Aorta (tissue), 5 donors: ENCODE data around the gene P2RY12. TPM values are rescaled to one million over a fixed set of nuclear protein-coding genes. Genes with fewer than 3 reads are reported as not detected.
A peak's percentile ranks its signal among the peaks of the same experiment; 100 is the strongest.

Source experiments
- ATAC-seq: fragments of 200-7000 bp; cut with Tn5 transposase; one replicate; pipeline ENCODE4 v1.9.1; 2022; ENCODE audit warnings: moderate library complexity; ENCODE audit not compliant: low FRiP score
- DNase-seq, 2 donors: peaks; one replicate each; pipeline ENCODE4 v3.0.0-alpha.2; 2020
- H3K27ac ChIP-seq, 2 donors: one replicate each; pipeline ENCODE4 v1.5.1; 2013; ENCODE audit warnings: low read length in 2 of 2, mild to moderate bottlenecking in 2 of 2, moderate library complexity in 2 of 2, control low read depth in 1 of 2, inconsistent platforms in 1 of 2, low read depth in 1 of 2
- H3K27me3 ChIP-seq, 2 donors: one replicate each; pipeline ENCODE4 v1.6.1; 2013; ENCODE audit warnings: control low read depth in 1 of 2, low read length in 1 of 2, mild to moderate bottlenecking in 1 of 2, moderate library complexity in 1 of 2; ENCODE audit not compliant: insufficient read depth in 2 of 2, control insufficient read depth in 1 of 2
- H3K36me3 ChIP-seq, 2 donors: one replicate each; pipeline ENCODE4 v1.6.1; 2013; ENCODE audit warnings: control low read depth in 1 of 2, low read length in 1 of 2, mild to moderate bottlenecking in 1 of 2; ENCODE audit not compliant: insufficient read depth in 2 of 2, control insufficient read depth in 1 of 2
- H3K4me1 ChIP-seq, 2 donors: one replicate each; pipeline ENCODE4 v1.6.1; 2013; ENCODE audit warnings: low read length in 2 of 2, control low read depth in 1 of 2, mild to moderate bottlenecking in 1 of 2, moderate library complexity in 1 of 2; ENCODE audit not compliant: insufficient read depth in 2 of 2, control insufficient read depth in 1 of 2
- H3K4me3 ChIP-seq, 2 donors: one replicate each; pipeline ENCODE4 v1.5.1; 2013; ENCODE audit warnings: low read length in 2 of 2, control low read depth in 1 of 2, mild to moderate bottlenecking in 1 of 2
- H3K9me3 ChIP-seq: one replicate; pipeline ENCODE4 v1.6.1; 2013; ENCODE audit warnings: mild to moderate bottlenecking, low read length; ENCODE audit not compliant: control insufficient read depth
- WGBS, 2 donors: extraction: QIAGEN DNeasy Blood & Tissue Kit; methylation state at CpG; one replicate each; pipeline ENCODE4 v1.1.7; 2013; 5-methylcytosine and 5-hydroxymethylcytosine counted together
- intact Hi-C, 2 donors: fragments of 100-400 bp; cut with DNase I; formaldehyde crosslinking; loops; one replicate each; pipeline versions ENCODE4 v1.14.2 to v1.15.0; 2022
- polyA plus RNA-seq, 2 donors: library from polyadenylated mRNA; stranded (reverse); fragments of 200-250 nt; gene quantifications; one replicate each; pipeline ENCODE4 v1.2.3, GENCODE V29; 2013
- total RNA-seq, 2 donors: library from RNA; stranded (reverse); fragmentation: NEBNext Ultra II Directional; extraction: Animal tissue kit (Norgen Biotek cat#: 25700); gene quantifications; one replicate each; pipeline ENCODE4 v1.2.1, GENCODE V29; 2021
- donor health status: healthy with polysubstance abuse.
- donor health status: Bipolar disorder and iron deficiency.
- donor health status: DM: no; HTN: no; CAD: no.
- donor health status: DM: no; HTN: no; CAD: no.
- donor health status: DM: yes; HTN: yes; CAD: no.

P2RY12 gene
- total and polyA plus RNA-seq, 4 donors = 0.87 to 5.1 (median 2.8) TPM

GRCh38 chr3:151367448-151367847, 17.1 kb downstream of the P2RY12 start:
- no peak for DNase-seq
- Histone ChIP-seq H3K4me3 (no peak overlapping the region), H3K9me3 (no peaks in the 10 kb centered on the region), H3K27ac (no peak overlapping the region), H3K27me3 (no peaks in the 10 kb centered on the region), H3K4me1 (no peaks in the 10 kb centered on the region), H3K36me3 (no peaks in the 10 kb centered on the region)
- intact Hi-C loops = no loop called here
- 70 to 92% methylated on average over 5 of the region's 5 CpGs for WGBS, 2 donors
- no peak for ATAC-seq

- Histone ChIP-seq H3K27ac (no peak overlapping the region), H3K27me3 (no peaks in the 10 kb centered on the region), H3K9me3 (no peaks in the 10 kb centered on the region), H3K4me1 (no peaks in the 10 kb centered on the region), H3K36me3 (no peaks in the 10 kb centered on the region), H3K4me3 (no peak overlapping the region)
- DNase-seq (no peak), ATAC-seq (no peak)
- intact Hi-C loops = no loop called here
- WGBS, 2 donors = 85 to 88% methylated on average over 3 of the region's 3 CpGs
These were observed 17.6 kb downstream of the P2RY12 start for GRCh38 chr3:151366993-151367392.

GRCh38 chr3:151362751-151363174, 21.8 kb downstream of the P2RY12 start:
- WGBS, 2 donors = 61 to 65% methylated on average over 3 of the region's 3 CpGs
- Histone ChIP-seq H3K4me3 (no peak overlapping the region), H3K9me3 (no peaks in the 10 kb centered on the region), H3K27me3 (no peaks in the 10 kb centered on the region), H3K36me3 (no peaks in the 10 kb centered on the region), H3K4me1 (no peaks in the 10 kb centered on the region), H3K27ac (no peak overlapping the region)
- DNase-seq = no peak
- ATAC-seq = no peak
- intact Hi-C loops = no loop called here

- intact Hi-C loops = no loop called here
- Histone ChIP-seq H3K4me3 (no peak overlapping the region), H3K27me3 (no peaks in the 10 kb centered on the region), H3K4me1 (no peaks in the 10 kb centered on the region), H3K36me3 (no peaks in the 10 kb centered on the region), H3K9me3 (no peaks in the 10 kb centered on the region), H3K27ac (no peak overlapping the region)
- WGBS, 2 donors = 1 to 3% methylated on average over 2 of the region's 2 CpGs
- DNase-seq (no peak), ATAC-seq (no peak)
These were observed 27.1 kb downstream of the P2RY12 start for GRCh38 chr3:151357463-151357850.

DNA sequence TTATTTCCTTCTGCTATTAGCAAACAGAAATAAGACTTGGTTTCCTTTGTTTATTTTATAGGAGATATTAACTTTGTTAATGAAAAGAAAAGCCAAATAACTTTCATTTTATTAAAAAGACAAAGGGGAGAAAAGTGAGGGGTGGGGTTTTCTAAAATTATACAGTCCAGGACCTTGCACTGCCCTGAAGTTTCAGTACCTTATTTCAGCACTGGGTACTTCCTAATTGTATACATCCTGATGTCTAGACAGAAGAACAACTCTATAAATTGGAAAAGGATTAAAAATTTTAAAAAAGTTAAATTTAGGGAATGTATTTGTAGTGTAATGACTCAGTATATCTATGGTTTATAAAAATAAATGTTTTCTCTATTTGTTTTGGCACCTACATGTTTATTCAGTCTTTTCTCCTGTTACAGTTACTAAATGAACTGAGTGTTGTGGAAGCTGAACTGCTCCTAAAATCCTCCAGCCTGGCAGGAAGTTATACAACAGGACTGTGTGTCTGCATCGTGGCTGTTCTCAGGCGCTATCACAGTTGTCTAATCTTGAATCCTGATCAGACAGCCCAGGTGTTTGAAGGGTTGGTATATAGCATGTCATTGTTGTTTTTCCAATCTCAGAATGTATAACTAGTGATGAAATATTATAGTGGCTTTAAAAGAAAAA, 27.6 kb downstream of the P2RY12 start:
- ATAC-seq = no peak
- Histone ChIP-seq H3K36me3 (no peaks in the 10 kb centered on the region), H3K4me3 (peak overlapping the region in 1 of 2 donors; percentile 41), H3K9me3 (no peaks in the 10 kb centered on the region), H3K4me1 (no peaks in the 10 kb centered on the region), H3K27me3 (no peaks in the 10 kb centered on the region), H3K27ac (no peak overlapping the region)
- intact Hi-C loops = no loop called here
- WGBS, 2 donors = 0 to 2% methylated on average over 2 of the region's 2 CpGs
- no peak for DNase-seq

DNA sequence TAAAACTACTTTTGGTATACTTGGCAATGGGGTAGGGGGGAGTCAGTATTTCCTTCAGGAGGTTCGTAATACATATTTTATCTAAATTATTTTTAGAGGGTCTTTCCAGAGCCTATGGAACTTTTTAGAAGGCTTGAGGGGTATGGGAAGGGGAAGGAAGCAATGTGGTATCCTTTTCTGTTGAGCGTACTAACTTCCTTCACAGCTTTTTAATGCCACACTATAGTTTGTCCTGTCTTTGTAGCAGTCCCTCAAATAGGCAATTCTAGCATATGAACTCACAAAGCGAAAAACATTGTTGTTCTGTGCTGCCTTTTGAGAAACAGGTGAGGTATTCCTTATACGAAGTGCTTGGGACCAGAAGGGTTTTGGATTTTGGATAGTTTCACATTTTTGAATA, 32.9 kb downstream of the P2RY12 start:
- Histone ChIP-seq H3K36me3 (no peaks in the 10 kb centered on the region), H3K4me3 (no peak overlapping the region), H3K27me3 (no peaks in the 10 kb centered on the region), H3K4me1 (no peaks in the 10 kb centered on the region), H3K27ac (no peak overlapping the region), H3K9me3 (no peaks in the 10 kb centered on the region)
- DNase-seq (no peak), ATAC-seq (no peak)
- intact Hi-C loops = no loop called here
- 92 to 94% methylated on average over 4 of the region's 4 CpGs for WGBS, 2 donors

DNA sequence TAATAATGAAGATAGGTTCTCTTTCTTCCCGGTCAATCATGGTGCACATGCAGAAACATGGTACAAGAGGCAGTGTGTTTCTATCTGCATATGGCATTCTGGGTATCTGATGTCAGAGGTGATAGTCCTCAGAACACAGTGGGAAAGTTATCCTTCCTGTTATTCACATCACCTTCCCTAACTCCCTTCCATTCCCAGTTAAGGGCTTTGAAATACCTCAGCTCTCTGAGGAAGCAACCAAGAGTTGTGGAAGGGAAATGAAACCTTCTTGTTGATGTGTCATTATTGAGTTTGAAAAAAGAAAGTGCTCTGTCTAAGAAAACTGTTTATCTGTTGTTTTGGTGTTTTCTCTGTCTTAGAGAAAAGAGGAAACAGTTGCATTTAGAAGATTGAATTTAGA, 33.3 kb downstream of the P2RY12 start:
- no peaks in the 10 kb centered on the region for H3K9me3 ChIP-seq
- no peak overlapping the region for H3K4me3 ChIP-seq
- WGBS, 2 donors = 94 to 96% methylated on average over 1 of the region's 1 CpG
- no peak for DNase-seq
- H3K27me3 ChIP-seq = no peaks in the 10 kb centered on the region
- H3K4me1 ChIP-seq = no peaks in the 10 kb centered on the region
- H3K36me3 ChIP-seq = no peaks in the 10 kb centered on the region
- no peak for ATAC-seq
- H3K27ac ChIP-seq = no peak overlapping the region
- intact Hi-C loops = no loop called here

GRCh38 chr3:151350656-151351055, 33.9 kb downstream of the P2RY12 start:
- no peaks in the 10 kb centered on the region for H3K4me1 ChIP-seq
- DNase-seq (no peak), ATAC-seq (no peak)
- H3K27me3 ChIP-seq = no peaks in the 10 kb centered on the region
- intact Hi-C loops = no loop called here
- no peak overlapping the region for H3K27ac ChIP-seq
- H3K9me3 ChIP-seq = no peaks in the 10 kb centered on the region
- H3K4me3 ChIP-seq = no peak overlapping the region
- WGBS, 2 donors = 94 to 95% methylated on average over 1 of the region's 1 CpG
- H3K36me3 ChIP-seq = no peaks in the 10 kb centered on the region

- H3K27me3 ChIP-seq = no peaks in the 10 kb centered on the region
- no peak overlapping the region for H3K27ac ChIP-seq
- H3K4me1 ChIP-seq = no peaks in the 10 kb centered on the region
- H3K9me3 ChIP-seq = no peaks in the 10 kb centered on the region
- ATAC-seq (peak; percentile 56), DNase-seq (peak in 1 of 2 donors; percentile 63)
- WGBS, 2 donors = 77 to 79% methylated on average over 6 of the region's 6 CpGs
- no peaks in the 10 kb centered on the region for H3K36me3 ChIP-seq
- intact Hi-C loops = no loop called here
- H3K4me3 ChIP-seq = no peak overlapping the region
These were observed 37.1 kb downstream of the P2RY12 start for GRCh38 chr3:151347432-151347831.
